GM06990 (cell line): ENCODE data around the gene LRP3.

Experiments
- DNase-seq: peaks from one replicate; pipeline ENCODE4 v3.0.0-alpha.2; 2011; ENCODE audit not compliant: insufficient read length; ENCODE audit errors: extremely low read depth
- H3K27me3 ChIP-seq: replicated peaks from 2 replicates; pipeline ENCODE4 v1.6.0; 2011; ENCODE audit warnings: low read length; ENCODE audit not compliant: control insufficient read depth, insufficient read depth
- H3K36me3 ChIP-seq: 2 replicates; pipeline ENCODE4 v1.5.1; 2011; ENCODE audit warnings: low read length; ENCODE audit not compliant: control insufficient read depth, insufficient read depth
- H3K4me3 ChIP-seq: replicated peaks from 2 replicates; pipeline ENCODE4 v1.5.1; 2011; ENCODE audit warnings: low read depth, mild to moderate bottlenecking, control low read depth, low read length
- CTCF ChIP-seq: IDR thresholded peaks from 2 replicates; pipeline ENCODE4 v1.5.1; 2011; ENCODE audit warnings: low read length, control low read depth, mild to moderate bottlenecking, inconsistent platforms; ENCODE audit not compliant: insufficient read depth, poor library complexity, severe bottlenecking

LRP3 gene

GRCh38 chr19:33238481-33239149 lies 44.5 kb downstream of the LRP3 start:
- DNase-seq = no peak
- TF ChIP-seq CTCF = no peak
- H3K27me3 ChIP-seq = no peaks in the 10 kb centered on the region
- no peaks in the 10 kb centered on the region for H3K36me3 ChIP-seq
- H3K4me3 ChIP-seq = no peak overlapping the region

GRCh38 chr19:33239223-33239975 lies 45.3 kb downstream of the LRP3 start:
- Histone ChIP-seq H3K36me3 (no peaks in the 10 kb centered on the region), H3K4me3 (no peak overlapping the region), H3K27me3 (no peaks in the 10 kb centered on the region)
- no peak for TF ChIP-seq CTCF
- no peak for DNase-seq

GRCh38 chr19:33240181-33240771 lies 46.1 kb downstream of the LRP3 start:
- H3K4me3 ChIP-seq = no peak overlapping the region
- H3K27me3 ChIP-seq = no peaks in the 10 kb centered on the region
- H3K36me3 ChIP-seq = no peaks in the 10 kb centered on the region
- no peak for DNase-seq
- TF ChIP-seq CTCF = no peak

GRCh38 chr19:33241091-33241529 lies 47.0 kb downstream of the LRP3 start:
- no peak overlapping the region for H3K4me3 ChIP-seq
- no peak for TF ChIP-seq CTCF
- H3K27me3 ChIP-seq = no peaks in the 10 kb centered on the region
- no peaks in the 10 kb centered on the region for H3K36me3 ChIP-seq
- no peak for DNase-seq

GRCh38 chr19:33241530-33242101 lies 47.5 kb downstream of the LRP3 start:
- Histone ChIP-seq H3K27me3 (no peaks in the 10 kb centered on the region), H3K4me3 (no peak overlapping the region), H3K36me3 (no peaks in the 10 kb centered on the region)
- peak; percentile 71 for TF ChIP-seq CTCF
- DNase-seq = peak; percentile 51
